WI38 (cell line): Measurements from ENCODE around the gene INPP5K.

Source experiments
- H3K4me3 ChIP-seq: 2 replicates; pipeline ENCODE4 v1.5.1; 2011; ENCODE audit warnings: low read depth, mild to moderate bottlenecking, control low read depth, low read length
- CTCF ChIP-seq: IDR thresholded peaks from 2 replicates; pipeline ENCODE4 v1.5.1; 2012; ENCODE audit warnings: low read depth, mild to moderate bottlenecking, control low read depth, low read length

The INPP5K gene

GRCh38 chr17:1492249-1493206 is 23.9 kb downstream of the INPP5K start, which contains the start of gene MYO1C:
Gene MYO1C (minus strand): TSS chr17:1492686. CDS start chr17:1492487, 199 bp downstream.
- TF ChIP-seq CTCF = no peak
- peak within 1 kb of the TSS; percentile 45 for H3K4me3 ChIP-seq

- TF ChIP-seq CTCF = no peak
- H3K4me3 ChIP-seq = peak overlapping the region; percentile 83
These were observed 24.8 kb downstream of the INPP5K start for GRCh38 chr17:1491443-1492248.

- H3K4me3 ChIP-seq = peak overlapping the region; percentile 83
- no peak for TF ChIP-seq CTCF
These were observed 25.6 kb downstream of the INPP5K start for GRCh38 chr17:1490643-1491442.

GRCh38 chr17:1488826-1489270 is 27.6 kb downstream of the INPP5K start:
- peak overlapping the region; percentile 58 for H3K4me3 ChIP-seq
- no peak for TF ChIP-seq CTCF

- no peak for TF ChIP-seq CTCF
- peak overlapping the region; percentile 58 for H3K4me3 ChIP-seq
These were observed 28.2 kb downstream of the INPP5K start for GRCh38 chr17:1487939-1488825.
